PFSK-1 (cell line): ENCODE measurements around the gene ADSL.

Experiments used
- FOXP2 ChIP-seq: optimal IDR thresholded peaks from 2 replicates; pipeline ENCODE3; 2011; ENCODE audit warnings: borderline replicate concordance, control low read depth, inconsistent platforms; ENCODE audit not compliant: insufficient read depth; ENCODE audit errors: extremely low read length, extremely low read depth
- POLR2AphosphoS5 ChIP-seq: IDR thresholded peaks from 2 replicates; pipeline ENCODE4 v1.6.1; 2012; ENCODE audit warnings: low read depth, mild to moderate bottlenecking, control low read depth, low read length, moderate library complexity
- SIN3A ChIP-seq: IDR thresholded peaks from 2 replicates; pipeline ENCODE4 v1.6.1; 2012; ENCODE audit warnings: mild to moderate bottlenecking, low read length, moderate library complexity, borderline replicate concordance; ENCODE audit not compliant: insufficient read depth
- TAF1 ChIP-seq: IDR thresholded peaks from 2 replicates; pipeline ENCODE4 v1.6.1; 2012; ENCODE audit warnings: low read length, control low read depth, borderline replicate concordance; ENCODE audit not compliant: insufficient read depth
- TF ChIP-seq, protein P1 (sequence below), 2 experiments: IDR thresholded peaks; 2 replicates each; pipeline versions ENCODE4 v1.6.1 to v1.8.0; 2011 to 2012; ENCODE audit warnings: low read depth in 2 of 2, low read length in 2 of 2, control low read depth in 1 of 2, inconsistent platforms in 1 of 2, mild to moderate bottlenecking in 1 of 2, moderate library complexity in 1 of 2; ENCODE audit not compliant: insufficient read depth in 1 of 2

- TF ChIP-seq FOXP2 (no peak), TAF1 (no peak), POLR2AphosphoS5 (no peak), SIN3A (no peak)
- TF ChIP-seq, protein P1, sequence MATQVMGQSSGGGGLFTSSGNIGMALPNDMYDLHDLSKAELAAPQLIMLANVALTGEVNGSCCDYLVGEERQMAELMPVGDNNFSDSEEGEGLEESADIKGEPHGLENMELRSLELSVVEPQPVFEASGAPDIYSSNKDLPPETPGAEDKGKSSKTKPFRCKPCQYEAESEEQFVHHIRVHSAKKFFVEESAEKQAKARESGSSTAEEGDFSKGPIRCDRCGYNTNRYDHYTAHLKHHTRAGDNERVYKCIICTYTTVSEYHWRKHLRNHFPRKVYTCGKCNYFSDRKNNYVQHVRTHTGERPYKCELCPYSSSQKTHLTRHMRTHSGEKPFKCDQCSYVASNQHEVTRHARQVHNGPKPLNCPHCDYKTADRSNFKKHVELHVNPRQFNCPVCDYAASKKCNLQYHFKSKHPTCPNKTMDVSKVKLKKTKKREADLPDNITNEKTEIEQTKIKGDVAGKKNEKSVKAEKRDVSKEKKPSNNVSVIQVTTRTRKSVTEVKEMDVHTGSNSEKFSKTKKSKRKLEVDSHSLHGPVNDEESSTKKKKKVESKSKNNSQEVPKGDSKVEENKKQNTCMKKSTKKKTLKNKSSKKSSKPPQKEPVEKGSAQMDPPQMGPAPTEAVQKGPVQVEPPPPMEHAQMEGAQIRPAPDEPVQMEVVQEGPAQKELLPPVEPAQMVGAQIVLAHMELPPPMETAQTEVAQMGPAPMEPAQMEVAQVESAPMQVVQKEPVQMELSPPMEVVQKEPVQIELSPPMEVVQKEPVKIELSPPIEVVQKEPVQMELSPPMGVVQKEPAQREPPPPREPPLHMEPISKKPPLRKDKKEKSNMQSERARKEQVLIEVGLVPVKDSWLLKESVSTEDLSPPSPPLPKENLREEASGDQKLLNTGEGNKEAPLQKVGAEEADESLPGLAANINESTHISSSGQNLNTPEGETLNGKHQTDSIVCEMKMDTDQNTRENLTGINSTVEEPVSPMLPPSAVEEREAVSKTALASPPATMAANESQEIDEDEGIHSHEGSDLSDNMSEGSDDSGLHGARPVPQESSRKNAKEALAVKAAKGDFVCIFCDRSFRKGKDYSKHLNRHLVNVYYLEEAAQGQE (IDR thresholded peaks at IDR 0.05; ENCODE audit: insufficient read depth in 1 of 2, low read depth in 2 of 2, low read length in 2 of 2): no peak
These were observed 78.8 kb downstream of the ADSL start for GRCh38 chr22:40425082-40425481.
